ENCODE measurements around the gene TTPAL.

TTPAL gene

DNA sequence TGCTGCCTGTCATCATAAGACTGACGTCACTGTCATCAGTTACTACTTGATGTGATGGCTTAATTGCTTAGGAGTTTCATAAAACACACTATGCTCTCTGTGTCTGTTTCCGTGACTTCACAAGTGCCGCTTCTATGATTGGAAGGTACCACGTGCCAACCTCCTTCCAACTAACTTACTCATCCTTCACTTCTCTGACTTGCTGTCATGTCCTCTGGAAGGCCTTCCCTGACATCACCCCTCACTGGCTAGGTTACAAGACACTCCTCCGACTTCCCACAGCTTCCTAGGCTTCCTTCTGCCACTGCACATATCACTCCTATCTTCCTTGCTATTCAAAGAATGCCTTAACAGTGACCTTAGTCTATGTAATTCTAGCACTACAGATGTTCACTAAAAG lies 25.8 kb downstream of the TTPAL start:
- DNase-seq: no peak

DNA sequence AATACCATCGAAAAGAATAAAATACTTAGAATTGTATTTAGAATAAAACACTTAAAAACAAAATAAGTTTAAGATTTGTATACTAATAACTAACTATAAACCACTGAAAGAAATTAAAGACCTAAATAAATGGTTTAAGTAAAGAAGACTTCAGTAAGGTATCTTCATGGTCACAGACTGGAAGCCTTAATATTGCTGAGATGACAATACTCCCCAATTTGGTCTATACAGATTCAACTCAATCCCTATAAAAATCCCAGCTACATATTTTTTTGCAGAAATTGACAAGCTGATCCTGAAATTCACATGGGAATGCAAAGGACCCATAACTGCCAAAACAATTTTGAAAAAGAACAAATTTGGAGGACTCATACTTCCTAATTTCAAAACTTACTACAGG lies 27.3 kb downstream of the TTPAL start:
- DNase-seq: no peak

DNA sequence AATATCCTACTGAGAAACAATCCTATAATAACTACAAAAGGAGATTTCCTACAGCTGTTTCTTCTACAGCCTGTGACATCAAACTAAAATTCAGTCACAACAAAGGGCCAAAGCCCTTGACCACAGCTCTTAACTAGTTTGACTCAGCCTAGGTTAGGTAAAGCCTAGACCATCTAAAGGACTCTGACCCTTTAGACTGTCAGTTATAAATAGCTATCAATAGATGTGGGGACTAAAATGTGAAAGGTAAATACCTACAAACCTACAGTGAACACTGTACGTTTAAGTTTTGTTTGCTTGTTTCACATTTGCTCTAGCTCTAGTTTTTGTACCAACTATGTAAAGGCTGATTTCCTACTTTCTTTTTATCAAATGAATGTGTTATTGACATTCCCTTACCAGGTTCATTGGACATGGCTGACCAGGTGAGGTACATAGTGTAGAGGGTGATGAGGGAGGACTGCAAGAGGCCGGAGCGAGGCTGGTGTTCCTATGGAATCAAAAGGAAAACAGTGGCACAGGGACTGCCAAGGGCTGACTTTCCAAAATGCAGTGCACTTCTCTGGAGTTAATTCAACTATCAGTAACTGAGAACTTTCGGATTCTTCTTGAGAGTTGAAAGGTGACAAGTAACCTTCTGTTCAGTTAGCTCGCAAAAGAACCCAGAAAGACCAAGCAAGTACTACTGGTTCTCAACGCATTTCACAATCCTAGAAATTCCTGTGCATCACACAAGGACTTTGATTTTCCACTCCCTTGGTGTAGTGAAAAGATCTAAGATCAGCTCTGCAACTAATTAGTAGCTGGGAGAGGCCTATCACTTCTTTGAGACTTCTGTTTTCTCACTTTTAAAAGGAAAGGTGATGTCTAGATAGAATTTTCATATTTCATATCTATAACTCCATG lies 29.0 kb downstream of the TTPAL start:
- no peak for DNase-seq

DNA sequence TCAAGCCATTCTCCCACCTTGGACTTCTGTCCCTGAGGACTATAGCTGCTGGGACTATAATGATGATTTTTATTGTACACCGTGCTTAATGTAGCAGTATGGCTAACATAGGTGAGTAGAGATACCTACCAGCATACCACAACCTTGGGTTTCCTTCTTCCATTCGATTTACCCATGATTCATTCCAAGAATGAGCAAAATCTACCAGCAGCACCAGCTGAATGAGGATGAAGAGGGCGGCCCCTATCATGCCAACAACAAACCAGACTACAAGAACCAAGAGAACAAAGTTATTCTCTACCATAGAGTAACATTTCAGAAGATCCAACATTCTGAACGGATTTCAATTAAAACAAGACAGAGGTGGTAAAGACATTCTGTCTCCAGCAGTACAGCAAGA lies 34.1 kb downstream of the TTPAL start:
- DNase-seq: no peak

DNA sequence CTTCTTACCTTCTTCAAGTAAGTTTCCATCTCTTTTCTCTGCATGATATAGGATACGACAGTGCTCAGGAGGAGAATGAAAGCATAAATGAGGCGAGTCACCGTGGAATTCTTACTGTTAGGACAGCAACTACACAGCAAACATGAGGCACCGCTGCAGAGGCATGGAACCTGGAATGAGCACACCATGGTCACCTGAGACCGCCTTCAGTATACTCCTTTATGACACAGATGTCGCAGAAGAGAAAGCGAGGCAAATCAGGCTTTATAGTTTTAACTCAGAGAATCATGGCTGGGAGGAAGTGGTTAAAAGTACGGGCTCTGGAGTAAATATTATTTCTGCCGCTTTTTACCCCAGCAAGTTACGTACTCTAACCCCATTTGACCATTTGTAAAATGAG lies 38.2 kb downstream of the TTPAL start:
- DNase-seq: no peak

DNA sequence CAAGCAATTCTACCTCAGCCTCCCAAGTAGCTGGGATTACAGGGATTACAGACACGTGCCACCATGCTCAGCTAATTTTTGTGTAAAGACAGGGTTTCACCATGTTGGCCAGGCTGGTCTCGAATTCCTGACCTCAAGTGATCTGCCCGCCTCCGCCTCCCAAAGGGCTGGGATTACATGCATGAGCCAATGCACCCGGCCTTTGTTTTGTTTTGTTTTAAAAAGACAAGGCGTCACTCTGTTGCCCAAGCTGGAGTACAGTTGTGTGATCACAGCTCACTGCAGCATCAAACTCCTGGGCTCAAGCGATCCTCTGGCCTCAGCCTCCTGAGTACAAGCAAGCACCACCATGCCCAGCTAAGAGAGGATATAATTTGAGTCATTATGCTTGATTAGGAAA lies 40.8 kb downstream of the TTPAL start:
- no peak for DNase-seq

DNA sequence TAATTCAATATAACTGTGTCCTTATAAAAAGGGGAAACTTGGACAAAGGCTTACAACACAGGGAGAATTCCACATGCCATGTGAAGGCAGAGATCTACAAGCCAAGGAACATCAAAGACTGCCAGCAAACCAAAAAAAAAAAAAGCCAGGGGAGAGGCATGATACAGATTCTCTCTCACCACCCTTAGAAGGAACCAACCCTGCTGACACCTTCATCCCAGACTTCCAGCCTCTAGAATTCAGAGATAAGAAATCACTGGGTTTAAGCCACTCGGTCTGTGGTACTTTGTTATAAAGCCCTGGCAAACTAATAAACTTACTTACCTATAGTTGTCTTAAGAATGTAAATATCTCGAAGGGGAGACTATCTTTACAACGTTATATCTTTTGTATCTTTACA lies 41.8 kb downstream of the TTPAL start:
- DNase-seq: no peak

DNA sequence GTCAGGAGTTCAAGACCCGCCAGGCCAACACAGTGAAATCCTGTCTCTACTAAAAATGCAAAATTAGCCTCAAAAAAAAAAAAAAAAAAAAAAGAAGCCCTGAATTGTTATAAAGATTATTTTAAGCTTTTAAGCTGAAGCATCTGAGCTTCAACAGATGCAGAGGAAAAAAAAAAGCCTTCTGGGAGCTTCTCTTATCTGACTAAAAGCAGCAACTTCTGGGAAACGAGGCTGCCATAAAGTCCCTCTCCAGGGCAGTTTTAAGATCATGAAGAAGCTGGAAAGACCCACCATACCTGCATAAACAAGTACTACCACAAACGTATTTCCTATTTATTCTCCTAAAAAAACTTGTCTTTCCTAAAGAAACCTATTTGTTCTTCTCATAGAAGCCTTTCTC lies 42.6 kb downstream of the TTPAL start:
- no peak for DNase-seq

DNA sequence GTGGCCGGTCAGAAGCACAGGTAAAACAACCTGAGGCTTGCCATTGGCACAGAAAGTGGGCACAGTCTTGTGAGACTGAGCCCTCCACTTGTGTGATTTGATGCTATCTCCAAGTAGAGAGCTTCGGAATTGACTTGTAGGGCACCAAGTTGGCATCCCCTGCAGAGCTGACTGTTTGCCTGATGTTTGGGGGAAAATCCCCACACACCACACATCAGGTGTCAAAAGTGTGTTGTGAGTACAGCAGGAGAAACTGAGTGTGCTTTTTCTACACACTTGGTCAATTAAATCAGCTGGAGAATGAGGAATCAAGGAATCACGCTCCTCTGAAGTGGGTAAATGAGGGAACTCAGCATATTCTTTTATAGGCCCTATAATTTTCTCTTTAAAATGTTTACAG lies 45.2 kb downstream of the TTPAL start:
- no peak for DNase-seq

DNA sequence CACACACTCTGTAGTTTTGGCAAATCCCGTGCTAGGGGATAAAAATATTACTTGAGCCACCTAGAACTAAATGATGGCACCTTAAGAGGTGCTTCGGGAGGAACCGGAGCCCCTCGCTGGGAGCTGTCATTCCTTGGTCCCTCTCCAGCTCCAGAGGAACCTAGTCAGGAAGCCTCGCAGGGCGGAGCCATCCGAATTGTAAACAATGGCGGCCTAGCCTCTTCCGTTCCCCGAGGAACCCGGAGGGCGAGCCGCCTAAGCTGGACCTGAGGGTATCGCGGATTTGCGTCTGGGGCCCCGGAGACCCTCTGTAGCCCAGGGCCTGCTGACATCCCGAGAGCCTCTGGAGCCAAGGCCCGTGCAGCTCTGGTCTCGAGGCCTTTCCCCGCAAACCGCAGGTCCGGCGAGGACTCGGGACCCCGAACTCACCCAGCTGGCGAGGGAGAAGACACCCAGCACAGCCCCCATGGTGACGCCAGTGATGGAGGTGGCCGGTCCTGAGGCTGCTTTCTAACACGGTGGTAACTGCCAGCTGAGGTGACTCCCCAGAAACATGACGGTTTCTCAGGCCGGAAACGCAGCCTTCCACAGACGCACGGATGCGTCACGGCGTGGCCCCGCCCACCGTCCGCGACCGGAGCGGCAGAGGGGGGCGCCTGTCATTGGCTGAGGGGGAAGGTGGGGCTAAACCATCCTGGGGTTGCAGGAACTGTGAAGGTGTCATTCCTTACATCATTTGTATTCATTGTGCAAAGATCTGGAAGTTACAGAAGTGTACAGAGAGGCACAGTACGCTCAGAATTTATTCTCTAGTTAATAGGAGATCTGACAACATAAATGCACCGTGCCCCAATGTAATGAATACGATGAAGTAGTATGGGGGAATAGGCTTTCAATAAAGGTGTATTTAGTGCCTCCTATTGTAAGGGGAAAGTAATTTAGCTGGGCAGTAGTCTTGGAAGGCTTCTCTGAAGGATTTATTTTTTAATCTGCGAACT lies 46.1 kb downstream of the TTPAL start, which contains the start of gene SERINC3:
Gene SERINC3, minus strand, starts transcription at position 587 of the 998 bp plus-strand sequence. Its CDS starts 119 bp downstream, at position 468.
- peak; percentile 74 for DNase-seq

DNA sequence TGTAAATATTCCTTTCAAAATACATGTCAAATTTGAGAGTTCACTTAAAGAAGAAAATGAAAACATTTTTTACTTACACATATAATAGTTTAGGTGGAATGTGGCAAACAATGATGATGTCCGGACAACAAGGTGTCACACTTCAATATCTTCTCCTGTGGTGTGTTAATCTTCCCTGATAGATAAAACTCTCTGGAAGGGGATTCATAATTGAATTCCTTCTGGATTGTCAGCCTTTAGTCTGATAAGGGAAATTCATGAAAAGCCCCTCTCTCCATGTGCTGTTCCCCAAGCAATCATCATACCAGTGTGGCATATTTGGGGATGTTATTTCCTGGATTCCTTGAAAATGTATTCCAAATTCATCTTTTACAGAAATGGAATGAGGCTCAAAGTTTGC lies 47.2 kb downstream of the TTPAL start:
- no peak for DNase-seq

DNA sequence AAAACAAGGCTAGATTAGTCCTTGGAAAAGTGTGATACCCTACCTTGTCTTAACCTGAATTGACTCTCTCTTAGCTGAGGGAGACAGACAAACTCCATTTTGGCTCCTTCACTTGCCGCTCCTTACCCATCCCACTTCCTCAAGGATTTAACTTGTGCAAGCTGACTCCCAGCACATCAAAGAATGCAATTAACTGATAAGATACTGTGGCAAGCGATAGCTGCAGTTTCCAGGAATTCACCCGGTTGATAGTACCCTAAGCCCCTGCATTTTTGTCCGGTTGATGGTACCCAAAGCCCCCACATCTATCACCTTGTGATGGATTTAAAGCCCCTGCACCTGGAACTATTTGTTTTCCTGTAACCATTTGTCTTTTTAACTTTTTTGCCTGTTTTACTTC lies 48.1 kb downstream of the TTPAL start:
- no peak for DNase-seq

DNA sequence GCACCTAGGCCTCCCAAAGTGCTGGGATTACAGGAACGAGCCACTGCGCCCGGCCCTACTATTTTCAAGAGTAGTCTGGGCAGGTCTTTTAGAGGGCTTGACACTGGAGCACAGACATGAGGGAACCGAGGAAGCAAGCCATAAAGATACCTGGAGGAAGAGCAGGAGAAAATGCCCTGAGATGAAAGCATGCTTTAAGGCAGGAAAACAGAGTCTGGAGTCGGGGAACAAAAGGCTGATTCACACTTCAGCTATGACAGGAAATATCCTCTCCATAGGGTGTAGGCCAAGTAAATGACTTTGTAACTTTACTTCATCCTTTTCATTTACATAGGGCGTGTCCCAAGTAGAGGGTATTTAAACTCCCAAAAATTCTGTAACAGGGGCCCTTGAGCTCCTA lies 50.5 kb downstream of the TTPAL start:
- no peak for DNase-seq

DNA sequence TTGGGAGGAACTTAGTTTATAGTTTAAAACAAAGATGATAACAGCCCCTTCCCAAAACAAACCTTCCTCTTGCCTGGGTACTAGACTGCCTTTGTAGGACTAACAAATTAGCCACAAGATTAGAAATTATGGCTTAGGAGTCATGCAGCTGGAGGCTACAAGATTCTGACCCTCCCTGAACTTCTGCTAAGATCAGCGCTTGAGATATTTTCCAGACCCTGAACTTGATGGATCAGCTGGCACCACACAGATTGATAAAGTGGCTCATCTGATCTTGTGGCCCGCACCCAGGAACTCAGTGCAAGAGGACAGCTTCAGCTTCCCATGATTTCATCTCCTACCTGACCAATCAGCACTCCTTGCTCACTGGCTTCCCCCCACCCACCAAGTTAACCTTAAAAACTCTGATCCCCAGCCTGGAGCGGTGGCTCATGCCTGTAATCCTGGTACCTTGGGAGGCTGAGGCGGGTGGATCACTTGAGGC lies 52.1 kb downstream of the TTPAL start:
- no peak for DNase-seq

DNA sequence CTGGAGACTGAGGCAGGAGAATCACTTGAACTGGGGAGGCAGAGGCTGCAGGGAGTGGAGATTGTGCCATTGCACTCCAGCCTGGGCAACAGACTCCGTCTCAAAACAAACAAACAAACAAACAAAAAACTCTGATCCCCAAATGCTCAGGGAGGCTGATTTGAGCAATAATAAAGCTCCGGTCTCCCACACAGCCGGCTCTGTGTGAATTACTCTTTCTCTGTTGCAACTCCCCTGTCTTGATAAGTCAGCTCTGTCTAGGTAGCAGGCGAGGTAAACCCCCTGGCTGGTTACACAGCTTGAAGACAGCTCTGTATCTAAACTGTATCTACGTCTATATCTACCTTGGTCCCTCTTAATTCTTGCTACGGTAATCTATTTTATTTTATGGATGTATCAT lies 52.6 kb downstream of the TTPAL start:
- no peak for DNase-seq

DNA sequence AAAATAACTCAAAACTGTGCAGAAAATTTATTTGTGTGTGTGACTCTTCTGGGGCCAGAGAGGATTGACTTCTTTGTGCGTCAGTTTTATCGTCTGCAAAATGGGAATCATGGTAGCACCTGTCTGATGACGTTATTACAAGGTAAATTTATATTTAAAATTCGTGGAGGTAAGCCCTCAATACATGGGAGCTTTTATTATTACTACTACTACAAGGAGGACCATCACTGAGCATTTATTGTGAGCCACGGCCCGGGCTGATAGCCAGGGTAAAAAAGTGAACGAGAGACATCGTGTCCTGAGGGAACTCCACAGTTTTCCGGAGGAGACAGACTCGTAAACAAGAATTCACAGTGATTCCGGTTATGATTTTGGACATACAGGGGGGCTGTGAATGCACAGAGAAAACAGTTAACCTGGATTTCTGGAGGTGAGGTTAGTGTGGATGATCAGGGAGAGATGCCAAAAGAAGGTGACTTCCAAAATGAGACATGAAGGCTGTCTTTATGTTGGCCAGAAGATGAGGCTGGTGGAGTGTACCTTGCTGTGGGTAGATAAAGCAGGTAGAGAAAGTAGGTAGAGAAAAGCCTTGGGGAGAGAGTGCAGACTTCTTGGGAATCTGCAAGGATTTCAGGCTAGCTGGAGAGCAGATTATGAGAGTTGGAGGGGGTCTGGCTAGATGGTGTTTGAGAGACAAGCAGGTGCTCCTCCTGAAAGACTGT lies 56.7 kb downstream of the TTPAL start:
- DNase-seq: no peak

DNA sequence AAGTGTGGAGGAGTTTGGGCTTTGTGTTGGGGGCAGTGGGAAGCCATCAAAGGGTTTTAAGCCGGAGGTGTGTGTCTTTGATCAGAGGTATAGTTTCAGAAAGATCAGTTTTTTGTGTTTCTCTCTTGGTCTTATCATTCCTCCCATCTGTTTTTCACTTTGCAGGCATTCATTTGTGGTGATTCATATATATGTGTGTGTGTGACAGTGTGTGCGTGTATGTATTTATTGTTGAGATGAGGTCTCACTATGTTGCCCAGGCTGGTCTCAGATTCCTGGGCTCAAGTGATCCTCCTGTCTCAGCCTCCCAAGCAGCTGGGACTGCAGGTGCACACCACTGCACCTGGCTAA lies 57.3 kb downstream of the TTPAL start:
- DNase-seq: no peak

DNA sequence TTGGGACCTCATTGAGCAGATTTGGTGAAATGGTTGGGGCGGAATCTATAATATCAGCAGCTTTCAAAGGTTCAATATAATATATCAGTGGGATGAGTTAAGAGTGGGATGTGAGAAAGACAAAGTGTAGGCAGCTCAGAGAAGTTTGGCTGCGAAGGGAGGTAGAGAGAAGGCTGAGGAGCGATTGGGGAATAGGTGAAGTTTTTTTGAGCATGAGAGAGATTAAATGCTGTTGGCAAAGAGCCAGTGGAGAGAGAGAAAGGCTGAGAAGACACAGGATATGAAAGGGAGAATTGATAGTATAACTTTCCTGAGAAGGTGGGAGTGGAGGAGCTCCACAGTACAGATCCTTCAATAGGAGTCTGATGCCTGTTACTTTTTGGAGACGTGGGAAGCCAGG lies 58.3 kb downstream of the TTPAL start:
- no peak for DNase-seq

DNA sequence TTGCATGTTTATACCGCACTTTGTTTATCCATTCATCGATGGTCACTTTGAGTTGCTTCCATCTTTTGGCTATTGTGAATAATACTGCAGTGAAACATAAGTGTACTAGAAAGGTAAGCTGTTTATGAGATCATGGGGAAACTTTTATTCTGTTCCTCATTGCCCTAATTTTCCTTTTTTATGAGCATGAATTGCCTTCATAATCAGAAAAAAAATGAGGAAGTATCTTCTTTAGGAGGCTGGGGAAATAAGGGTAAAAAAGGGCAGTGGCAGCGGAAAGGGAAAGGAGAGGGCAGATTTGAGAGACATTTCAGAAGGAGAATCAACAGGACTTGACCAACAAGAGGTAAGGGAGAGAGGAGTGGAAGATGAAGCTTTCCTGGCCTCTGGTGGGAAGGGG lies 60.5 kb downstream of the TTPAL start:
- DNase-seq: no peak

DNA sequence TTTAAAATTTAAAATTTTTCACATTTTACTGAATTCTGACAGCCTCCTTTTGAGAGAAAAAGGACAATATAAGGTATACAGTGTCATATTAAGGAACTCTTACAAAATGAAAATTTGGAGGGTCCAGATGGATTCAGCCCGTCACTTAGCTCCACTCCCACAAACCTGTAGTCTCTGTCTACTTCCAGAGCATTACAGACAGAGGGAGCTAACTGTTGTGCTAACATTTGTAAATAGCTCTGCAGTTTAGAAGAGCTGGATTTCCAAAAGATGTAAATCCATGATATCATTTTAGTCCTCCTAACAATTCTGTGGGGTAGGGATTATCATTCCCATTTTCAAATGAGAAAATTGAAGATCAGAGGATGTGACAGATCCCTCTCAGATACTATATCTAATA lies 62.3 kb downstream of the TTPAL start:
- no peak for DNase-seq

DNA sequence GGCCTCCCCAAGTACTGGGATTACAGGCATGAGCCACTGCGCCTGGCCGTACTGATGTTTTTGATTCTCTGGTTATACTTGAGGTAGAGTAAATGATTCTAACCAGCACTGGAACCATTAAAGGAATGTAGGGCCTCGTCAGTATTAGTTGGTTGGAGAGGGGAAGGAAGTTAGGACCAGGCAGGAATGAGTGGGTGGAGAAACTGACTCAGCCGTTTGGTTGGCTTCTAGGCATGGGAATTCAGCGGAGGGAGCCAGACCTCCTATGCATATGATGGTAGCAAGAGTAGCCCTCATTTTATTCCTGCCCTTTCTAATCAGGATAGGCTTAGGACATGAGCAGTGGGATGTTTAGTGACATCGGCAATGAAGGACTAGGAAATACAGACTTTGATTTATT lies 65.2 kb downstream of the TTPAL start:
- no peak for DNase-seq

DNA sequence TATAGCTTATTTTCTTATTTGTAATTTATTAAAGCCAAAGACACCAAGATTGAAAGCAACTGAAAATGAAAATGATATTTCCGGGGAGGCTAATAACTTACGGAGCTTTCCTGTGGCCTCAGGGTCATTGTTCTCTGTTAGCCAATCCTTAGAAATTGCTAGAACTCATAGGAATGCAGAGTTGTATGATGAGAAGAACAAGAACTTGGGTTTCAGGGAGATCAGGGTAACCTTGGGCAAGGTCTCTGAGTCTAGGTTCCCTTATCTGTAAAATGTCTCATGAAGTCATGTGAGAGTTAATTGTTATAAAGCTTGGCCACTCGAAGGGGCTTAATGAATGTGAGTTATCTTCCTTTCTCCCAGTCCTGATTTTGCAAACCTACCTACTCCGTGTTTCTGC lies 66.3 kb downstream of the TTPAL start:
- DNase-seq: no peak

DNA sequence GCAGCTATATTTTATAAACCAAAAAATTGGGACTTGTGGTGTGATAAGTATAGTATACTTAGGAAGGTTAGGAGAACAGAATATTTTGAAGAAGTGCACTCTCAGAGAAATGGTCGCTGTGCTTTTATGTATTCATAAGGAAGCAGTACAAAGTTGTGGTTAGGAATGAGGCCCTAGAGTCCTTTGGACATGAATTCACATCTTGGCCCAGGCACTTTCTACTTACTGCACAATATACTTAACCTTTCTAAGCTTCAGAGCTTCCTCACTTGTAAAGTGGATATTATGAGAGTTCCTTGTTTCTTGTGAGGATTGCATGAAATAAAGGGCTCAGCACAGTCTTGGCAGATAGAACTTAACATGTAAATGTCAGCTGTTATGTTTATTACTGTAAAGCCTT lies 67.2 kb downstream of the TTPAL start:
- DNase-seq: no peak
